Activated naive CD4-positive, alpha-beta T cell (primary cell): Measurements from ENCODE around the gene DTX1.

ENCODE experiments used
- DNase-seq, 4 experiments: peaks; one replicate each; lab custom pipeline; 2025; lab: John Stamatoyannopoulos, UW

Gene DTX1

DNA sequence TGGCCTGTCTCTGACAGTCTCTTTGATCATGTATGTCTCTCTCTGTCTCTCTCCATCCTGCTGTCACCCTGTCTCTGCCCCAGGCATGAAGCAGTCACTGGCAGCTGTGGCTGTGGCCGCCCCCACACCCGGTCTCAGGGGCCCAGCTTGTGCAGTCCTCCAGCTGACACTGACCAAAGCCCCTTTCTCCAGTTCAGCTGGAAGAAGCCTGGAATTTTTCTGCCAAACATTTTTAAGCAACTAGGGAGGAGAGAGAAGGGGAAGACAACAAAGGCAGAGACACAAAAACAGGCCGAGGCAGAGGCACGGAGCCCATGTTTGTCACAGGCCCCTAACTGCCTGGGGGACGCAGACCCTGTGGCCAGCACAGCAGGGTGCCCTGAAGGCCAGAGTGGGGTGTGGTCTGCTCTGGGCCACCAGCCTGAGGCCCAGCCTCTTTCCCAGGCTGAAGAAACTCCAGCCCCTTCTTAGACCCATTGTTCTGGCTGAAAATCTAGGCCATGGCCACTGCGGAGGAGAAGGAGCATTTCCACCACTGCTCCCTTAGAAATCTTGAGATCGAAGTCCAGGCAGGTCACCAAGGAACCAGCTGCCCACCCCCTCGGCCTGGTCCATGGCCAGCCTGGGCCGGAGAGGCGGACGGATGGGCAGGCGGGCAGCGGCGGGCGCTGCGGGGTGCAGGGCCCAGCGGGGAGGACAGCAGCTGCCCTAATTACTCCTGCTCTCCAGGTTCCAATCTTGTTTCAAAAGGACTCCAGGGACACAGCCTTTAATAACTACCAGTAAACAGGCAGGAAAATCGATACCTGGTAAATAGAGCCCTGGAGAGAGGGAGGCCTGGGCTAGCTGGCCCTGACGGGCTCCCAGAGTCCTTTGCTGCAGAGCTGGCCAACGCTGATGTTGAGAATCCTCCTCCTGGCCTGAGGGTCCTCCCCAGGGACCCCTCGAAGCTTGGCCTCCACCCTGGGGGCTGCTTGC is 14.9 kb downstream of the DTX1 start:
- no peak for DNase-seq

- no peak for DNase-seq
Measured at GRCh38 chr12:113072136-113072535, 15.6 kb downstream of the DTX1 start.

- DNase-seq, result no peak
Measured at GRCh38 chr12:113073586-113073985, 17.1 kb downstream of the DTX1 start.

DNA sequence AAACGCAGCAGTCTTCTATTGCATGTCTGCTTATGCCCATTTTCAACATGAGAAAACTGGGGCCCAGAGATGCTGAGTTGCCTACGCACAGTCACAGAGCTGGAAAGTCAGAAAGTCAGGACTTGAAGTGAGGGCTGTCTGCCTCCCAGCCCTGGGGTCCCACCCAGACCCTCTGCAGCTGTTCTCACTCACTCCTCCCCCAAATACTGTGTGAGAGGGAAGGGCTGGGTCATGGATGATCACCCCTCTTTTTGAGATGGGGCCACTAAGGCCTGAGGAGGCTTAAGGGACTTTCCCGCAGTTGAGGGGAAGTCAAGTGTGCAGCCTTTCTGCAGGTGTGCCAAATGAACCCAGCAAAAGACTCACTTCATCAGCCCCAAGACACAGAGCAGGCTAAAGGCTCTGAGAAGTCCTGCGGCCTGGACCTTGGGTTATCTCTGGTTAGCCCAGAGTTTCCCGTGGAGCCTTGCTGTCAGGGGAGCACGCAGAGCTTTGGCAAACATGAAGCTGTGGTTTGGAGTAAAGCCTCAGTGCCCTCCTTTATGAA is 18.7 kb downstream of the DTX1 start:
- no peak for DNase-seq

GRCh38 chr12:113077057-113077858 is 20.7 kb downstream of the DTX1 start:
- no peak for DNase-seq

GRCh38 chr12:113077859-113078255 is 21.3 kb downstream of the DTX1 start:
- no peak for DNase-seq

- no peak for DNase-seq
Measured at GRCh38 chr12:113081873-113082272, 25.3 kb downstream of the DTX1 start.

DNA sequence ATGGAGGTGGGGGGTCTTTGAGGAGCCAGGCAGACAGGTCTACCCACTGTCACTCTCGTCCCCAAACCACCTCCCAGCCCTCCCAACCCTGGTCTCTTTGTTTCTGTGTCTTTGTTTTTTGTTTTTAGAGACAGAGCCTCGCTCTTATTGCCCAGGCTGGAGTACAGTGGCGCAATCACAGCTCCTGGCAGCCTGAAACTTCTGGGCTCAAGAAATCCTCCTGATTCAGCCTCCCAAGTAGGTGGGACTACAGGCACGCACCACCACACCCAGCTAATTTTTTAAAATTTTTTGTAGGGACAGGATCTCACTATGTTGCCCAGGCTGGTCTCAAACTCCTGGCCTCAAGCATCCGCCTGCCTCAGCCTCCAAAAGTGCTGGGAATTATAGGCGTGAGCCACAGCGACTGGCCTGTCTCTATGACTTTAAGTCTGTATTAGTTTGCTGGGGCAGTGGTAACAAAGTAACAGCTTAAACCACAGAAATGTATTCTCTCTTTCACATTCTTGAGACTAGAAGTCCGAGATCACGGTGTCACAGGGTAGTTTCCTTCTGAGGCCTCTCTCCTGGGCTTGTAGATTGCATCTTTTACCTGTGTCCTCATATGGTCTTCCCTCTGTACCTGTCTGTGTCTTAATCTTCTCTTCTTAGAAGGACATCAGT is 26.1 kb downstream of the DTX1 start:
- DNase-seq, result no peak

GRCh38 chr12:113083863-113084435 is 27.4 kb downstream of the DTX1 start:
- DNase-seq, result no peak

DNA sequence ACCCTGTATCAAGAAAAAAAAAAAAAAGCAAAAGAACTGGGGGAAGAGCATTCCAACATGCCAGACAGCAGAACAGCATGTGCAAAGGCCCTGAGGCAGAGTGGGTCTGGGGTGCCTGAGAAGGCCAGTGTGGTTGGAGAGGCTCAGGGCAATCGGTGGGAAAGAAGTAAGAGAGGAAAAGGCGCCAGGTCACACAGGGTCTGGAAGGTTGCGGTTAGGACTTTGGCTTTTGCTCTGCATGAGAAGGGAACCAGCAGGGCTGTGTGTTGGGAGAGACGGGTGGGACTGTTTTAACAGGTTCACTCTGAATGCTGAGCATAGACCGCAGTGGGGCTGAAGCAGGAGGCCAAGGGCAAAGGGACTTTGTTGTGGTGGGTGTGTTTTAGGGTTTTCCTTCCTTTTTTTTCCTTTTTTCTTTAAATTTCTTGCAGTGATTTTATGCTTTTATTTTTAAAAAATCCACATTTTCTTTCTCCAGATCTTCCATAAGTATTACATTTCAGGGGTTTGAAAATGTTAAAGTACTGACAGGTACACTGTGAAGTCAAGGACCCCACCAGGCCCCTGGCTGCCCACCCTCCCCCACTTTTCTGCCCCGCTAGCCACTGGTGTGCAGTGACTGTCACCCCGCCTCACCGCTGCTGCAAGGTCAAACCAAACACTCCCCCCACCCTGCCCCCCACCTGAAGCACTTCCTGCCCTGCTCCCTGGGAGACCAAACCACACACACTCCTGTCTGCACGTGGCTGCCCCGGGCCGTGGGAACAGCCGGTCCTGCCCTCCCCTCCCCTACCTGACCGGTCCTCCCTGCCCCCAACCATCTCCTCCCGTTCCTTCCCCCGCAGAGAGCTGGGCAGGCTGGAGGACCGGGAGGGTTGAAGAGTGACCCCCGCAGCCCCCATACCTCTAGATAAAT is 30.0 kb downstream of the DTX1 start:
- DNase-seq, result no peak

DNA sequence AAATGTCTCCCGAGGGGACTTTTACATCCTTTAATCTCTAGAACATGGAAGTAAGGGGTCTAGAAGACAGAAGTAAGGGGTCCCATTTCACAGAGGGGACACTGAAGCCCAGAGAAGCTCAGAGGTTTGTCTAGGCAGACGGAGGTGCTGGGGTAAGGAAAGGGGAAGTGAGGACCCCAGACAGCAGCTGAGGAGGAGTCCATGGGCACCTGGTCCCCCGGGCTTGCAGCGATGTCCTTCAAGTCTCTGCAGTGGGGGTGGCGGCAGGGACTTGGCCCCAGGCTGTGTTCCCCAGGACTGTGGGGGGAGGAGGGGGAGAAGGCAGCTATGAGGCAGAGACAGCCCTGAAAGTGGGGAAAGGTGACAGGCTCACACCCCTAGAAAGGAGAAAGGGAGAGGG is 30.7 kb downstream of the DTX1 start:
- no peak for DNase-seq

GRCh38 chr12:113088037-113088436 is 31.5 kb downstream of the DTX1 start:
- no peak for DNase-seq

GRCh38 chr12:113088971-113089756 is 32.6 kb downstream of the DTX1 start:
- peak in 2 of 4 experiments; percentile 7 to 15 for DNase-seq

DNA sequence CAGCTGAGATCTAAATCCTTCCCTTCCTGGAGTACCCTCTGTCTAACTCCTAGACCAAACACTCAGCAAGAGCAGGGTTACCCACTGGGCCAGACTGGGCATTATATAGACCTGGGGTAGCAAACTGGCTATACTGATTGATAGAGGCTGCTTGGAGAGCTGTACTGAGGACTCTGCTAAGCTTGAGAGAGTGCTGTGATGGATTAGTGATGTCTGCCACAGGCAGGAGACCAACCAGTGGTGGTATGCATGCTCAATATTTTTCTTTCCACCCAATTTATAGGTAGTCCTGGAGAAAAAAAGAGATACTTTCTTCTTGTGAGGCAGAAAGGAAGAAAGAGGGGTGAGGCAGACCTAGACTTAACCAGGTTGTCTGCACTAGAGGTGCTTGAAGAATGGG is 33.3 kb downstream of the DTX1 start:
- no peak for DNase-seq

DNA sequence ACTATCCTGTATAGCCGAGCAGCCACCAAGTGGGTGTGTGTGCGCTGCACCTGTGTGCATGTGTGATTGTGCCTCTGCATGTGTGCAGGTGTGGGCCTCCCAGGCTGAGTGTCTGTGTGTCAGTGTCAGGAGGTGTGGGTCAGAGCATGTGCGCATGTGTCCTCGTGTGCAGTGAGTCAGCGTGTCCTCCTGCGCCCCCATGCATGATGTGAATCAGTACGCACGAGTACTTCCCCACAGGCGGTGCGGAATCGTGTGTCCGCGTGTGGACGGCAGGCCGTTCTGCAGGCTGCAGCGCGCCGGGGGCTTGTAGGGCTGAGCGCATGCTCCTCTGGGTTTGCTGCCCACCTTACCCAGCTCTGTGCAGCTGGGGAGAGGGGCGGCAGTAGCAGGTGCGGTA is 34.2 kb downstream of the DTX1 start:
- DNase-seq, result no peak

DNA sequence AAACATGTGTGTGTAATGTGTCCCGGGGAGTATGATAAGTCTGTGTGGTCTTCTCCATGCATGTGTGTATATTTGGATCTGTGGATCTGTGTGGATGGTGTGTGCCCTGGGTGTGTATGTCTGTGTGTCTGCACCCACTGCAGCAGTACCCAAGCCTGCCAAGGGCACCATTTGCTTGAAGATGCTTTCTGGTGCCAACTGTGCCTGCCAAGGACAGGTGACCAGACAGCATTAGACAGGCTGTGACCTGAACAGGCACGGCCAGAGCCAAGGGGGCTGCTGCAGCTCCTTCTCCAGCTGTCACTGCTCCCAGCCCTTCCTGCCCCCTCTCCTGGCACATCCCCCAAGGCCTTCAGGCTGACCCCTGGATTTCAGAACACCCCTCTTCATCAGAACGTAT is 35.0 kb downstream of the DTX1 start:
- DNase-seq, result no peak

DNA sequence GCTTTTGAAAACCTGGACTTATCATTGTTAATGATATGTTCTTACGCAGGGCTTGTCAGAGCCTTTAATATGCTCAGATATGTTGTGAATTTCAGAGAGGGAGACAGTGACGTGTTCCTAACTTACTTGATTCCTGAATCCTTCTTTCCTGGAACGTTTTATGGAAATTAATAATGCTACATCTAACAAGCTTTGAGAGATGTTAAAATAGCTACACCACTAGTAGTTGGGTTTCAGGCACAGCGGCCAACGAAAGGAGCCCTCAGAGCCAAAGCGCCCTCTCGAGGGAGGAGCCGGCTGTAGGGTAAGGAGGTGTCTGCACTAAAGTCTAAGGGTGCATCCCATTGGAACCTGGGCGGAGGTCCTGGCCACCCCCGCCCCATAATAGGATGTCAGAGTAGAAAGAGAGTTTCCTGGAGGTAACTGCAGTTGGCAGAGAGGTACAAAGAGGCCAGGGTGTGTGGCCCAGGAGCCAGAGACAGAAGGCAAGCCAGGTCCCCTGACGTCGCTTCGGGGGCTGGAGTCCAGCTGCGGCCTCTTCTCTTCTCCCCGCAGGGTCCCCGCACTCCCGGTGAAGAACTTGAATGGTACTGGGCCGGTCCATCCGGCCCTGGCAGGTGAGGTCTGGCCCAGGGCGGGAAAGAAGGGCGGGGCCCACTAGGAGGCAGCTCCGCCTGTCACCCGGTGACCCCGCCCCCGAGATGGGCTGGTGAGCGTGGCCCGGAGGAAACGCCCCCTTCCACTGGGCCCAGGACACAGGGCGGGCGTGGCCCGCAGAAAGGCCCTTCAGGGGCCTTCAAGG is 36.3 kb downstream of the DTX1 start:
- peak in 1 of 4 experiments; percentile 21 for DNase-seq

GRCh38 chr12:113093409-113094101 is 37.0 kb downstream of the DTX1 start:
- no peak for DNase-seq
